GM12875 (cell line): Measurements from ENCODE around the gene CDH8.

ENCODE experiments used
- H3K4me3 ChIP-seq: one replicate; pipeline ENCODE4 v1.5.1; 2011; ENCODE audit warnings: low read depth, low read length, control low read depth
- TF ChIP-seq, protein P1 (sequence below): IDR thresholded peaks from 2 replicates; pipeline ENCODE4 v1.5.1; 2011; ENCODE audit warnings: low read depth, mild to moderate bottlenecking, control low read depth, inconsistent platforms, low read length, moderate library complexity, borderline replicate concordance; ENCODE audit not compliant: insufficient read depth

The CDH8 gene

DNA sequence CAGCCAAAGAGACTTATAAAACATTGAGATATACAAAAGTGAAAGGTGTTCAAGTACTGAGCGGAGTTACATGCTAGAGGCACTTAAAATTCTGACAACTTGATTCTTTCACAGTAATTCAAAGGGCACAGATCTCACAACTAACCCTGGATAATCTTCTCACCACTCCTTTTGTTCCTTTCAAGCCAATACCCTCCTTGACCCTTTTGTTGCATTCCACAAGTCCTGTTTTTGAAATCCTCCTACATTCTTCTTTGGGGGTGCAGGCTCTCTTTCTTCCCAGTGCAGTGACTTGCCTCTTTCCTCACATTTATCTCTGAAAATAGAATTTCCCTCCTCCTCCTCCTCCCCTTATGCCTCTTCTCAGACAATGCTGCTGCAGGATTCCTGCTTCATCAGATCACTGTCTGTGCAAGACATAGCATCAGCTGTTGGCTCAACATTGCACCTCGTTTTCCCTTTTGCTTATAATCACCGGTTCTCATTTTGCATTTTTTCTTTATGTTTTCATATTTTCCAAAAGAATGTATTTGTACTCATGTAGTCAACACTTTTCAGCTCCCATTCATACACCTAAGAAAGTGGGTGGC is 199.3 kb downstream of the CDH8 start:
- TF ChIP-seq, protein P1, sequence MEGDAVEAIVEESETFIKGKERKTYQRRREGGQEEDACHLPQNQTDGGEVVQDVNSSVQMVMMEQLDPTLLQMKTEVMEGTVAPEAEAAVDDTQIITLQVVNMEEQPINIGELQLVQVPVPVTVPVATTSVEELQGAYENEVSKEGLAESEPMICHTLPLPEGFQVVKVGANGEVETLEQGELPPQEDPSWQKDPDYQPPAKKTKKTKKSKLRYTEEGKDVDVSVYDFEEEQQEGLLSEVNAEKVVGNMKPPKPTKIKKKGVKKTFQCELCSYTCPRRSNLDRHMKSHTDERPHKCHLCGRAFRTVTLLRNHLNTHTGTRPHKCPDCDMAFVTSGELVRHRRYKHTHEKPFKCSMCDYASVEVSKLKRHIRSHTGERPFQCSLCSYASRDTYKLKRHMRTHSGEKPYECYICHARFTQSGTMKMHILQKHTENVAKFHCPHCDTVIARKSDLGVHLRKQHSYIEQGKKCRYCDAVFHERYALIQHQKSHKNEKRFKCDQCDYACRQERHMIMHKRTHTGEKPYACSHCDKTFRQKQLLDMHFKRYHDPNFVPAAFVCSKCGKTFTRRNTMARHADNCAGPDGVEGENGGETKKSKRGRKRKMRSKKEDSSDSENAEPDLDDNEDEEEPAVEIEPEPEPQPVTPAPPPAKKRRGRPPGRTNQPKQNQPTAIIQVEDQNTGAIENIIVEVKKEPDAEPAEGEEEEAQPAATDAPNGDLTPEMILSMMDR, result no peak
- no peak overlapping the region for H3K4me3 ChIP-seq

GRCh38 chr16:61834082-61834481 is 202.2 kb downstream of the CDH8 start:
- TF ChIP-seq, protein P1, result no peak
- H3K4me3 ChIP-seq, result no peak overlapping the region

- TF ChIP-seq, protein P1, result no peak
- no peak overlapping the region for H3K4me3 ChIP-seq
Measured at GRCh38 chr16:61831351-61831917, 204.8 kb downstream of the CDH8 start.

GRCh38 chr16:61829631-61830030 is 206.6 kb downstream of the CDH8 start:
- H3K4me3 ChIP-seq, result no peak overlapping the region
- TF ChIP-seq, protein P1, result no peak

GRCh38 chr16:61823326-61823725 is 212.9 kb downstream of the CDH8 start:
- TF ChIP-seq, protein P1, result no peak
- no peak overlapping the region for H3K4me3 ChIP-seq

DNA sequence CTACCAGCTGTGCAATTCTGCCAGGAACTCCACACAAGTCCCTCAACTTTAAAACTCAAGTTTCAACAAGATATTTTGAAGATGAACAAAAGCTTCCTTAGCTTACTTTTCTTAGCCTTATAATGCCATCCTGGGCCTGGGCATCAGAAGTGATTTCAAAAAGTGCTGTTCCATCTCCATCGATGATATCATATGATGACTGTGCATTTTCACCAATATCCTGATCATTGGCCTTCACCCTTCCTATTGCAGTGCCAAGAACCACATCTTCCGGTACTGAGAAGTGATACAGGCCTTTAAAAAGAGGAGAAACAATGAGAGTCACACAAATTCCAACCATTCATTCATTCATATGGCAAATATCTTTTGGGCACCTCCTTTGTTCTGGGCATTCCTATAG is 215.4 kb downstream of the CDH8 start:
- TF ChIP-seq, protein P1, result no peak

DNA sequence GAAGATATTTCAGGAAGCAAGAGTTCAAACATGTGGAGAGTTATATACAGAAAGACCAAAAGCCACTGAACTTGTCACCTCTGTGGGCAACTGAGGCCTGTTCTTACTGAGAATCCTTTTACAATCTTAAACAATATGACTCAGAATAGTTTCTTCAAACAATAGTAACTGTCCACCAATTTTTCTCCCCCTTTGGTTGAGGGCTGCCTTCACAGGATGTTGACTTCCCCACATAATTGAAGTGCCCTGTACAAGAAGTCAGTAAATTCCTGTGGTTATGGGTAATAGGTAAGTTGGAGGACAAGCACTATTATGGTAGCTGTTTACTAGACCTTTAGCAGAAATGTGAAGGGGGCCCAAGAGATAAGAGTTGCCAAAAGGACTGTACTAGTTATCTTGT is 215.8 kb downstream of the CDH8 start:
- H3K4me3 ChIP-seq, result no peak overlapping the region
- TF ChIP-seq, protein P1, result no peak

More for the DNA sequence above, 215.4 kb downstream of the CDH8 start:
- no peak overlapping the region for H3K4me3 ChIP-seq
